Stimulated activated CD8-positive, alpha-beta memory T cell treated with anti-CD3 and anti-CD28 coated beads, Interleukin-4, amount 100 ng/mL, for 1 hour (primary cell): ENCODE results near the gene SLC5A10.

Source experiments
- DNase-seq, 2 donors: peaks; one replicate each; pipeline ENCODE4 v3.0.0-alpha.2; 2020; ENCODE audit warnings: low read depth in 2 of 2, low spot score in 1 of 2

Gene SLC5A10

DNA sequence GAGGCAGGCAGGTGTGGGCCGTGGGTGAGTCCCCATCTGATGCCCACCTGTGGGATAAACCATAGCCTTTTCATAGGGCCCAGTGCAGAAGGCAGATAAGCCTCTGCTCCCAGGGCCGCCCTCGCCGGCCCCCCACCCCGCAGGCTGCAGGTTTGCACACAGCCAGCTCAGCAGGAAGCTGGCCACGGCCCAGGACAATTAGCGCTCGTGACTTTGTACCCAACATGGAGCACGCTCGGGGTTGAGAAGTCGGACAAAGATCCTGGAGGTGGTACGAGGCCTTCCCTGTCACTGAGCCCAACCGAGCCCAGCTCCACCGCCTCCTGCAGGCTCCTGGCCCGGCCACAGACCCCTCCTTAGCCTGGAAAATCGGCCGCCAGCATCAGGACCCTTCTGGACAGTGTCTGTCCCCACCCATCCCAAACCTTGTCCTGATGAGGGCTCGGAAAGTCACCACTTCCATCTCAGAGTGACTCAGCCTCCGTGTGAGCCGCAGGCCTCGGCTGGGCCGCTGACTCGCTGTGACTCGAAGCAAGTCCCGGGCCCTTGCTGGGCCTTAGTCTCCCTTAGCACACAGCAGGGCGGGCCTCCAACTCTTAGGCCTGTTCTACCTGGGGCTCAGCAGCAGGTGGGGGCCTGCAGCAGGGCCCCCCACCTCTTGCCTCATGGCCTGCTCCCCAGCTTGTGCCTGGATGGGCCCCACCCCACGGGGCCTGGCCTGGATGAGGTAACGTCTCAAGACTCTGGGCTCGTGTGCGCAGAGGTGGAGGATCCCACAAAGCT is 29.9 kb downstream of the SLC5A10 start:
- no peak for DNase-seq

DNA sequence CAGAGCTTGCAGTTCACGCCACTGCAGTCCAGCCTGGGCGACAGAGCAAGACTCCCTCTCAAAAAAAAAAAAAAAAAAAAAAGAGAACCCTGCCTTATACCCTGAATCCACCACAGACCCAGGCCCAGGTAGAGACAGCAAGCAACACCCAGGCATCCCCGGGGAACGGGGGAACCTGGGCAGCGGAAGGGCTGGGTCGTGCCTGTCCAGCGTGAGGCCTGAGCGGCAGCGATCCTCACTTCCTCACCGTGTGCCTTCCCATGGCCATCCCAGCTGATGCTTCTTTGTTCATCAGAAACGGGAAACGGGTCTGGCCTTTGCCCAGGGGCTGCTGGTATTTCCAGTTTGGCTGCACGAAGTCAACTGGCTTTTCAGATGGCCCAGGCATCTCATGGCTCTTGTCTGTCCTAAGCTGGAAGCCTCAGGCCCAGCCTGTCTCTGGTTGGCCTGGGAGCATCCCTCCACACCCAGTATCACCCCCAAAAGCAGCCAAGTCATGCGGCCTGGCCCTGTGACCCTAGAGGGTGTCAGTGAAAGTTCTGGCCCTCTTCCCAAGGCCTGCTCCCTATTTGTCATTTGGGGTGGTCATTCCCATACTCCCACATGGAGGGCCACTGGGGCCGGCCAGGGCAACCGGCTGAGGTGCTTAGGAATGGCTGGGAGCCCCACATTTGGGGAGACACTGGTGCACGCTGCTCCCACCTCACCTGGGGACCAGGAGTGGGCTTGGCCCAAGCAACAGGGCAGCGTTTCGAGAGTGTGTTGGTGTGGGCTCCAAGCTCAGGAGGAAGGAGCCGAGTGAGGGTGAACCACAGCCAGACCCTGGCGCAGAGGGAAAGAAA is 32.5 kb downstream of the SLC5A10 start:
- no peak for DNase-seq

DNA sequence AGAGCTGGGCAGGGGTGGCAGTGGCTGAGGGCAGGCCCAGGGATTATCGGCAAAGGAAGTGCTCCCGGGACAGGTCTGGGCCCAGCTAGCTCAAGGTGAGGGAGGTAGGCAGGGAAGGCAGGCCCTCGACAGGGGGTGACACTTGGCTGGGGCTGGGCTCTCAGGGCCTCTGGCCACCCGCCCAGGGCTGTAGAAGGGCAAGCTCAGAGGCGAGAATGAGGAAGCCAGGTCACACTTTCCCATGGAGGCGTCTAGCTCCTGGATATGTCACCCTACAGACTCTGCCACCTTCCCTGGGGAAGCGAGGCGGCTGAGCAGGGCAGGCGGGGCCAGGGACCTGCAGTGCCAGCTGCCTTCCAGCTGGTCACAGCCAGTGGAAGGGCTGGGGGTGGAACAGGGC is 33.5 kb downstream of the SLC5A10 start:
- no peak for DNase-seq

- no peak for DNase-seq
These were observed 34.7 kb downstream of the SLC5A10 start for GRCh38 chr17:18986541-18987229.

GRCh38 chr17:18987230-18987610 is 35.3 kb downstream of the SLC5A10 start:
- DNase-seq, result no peak

DNA sequence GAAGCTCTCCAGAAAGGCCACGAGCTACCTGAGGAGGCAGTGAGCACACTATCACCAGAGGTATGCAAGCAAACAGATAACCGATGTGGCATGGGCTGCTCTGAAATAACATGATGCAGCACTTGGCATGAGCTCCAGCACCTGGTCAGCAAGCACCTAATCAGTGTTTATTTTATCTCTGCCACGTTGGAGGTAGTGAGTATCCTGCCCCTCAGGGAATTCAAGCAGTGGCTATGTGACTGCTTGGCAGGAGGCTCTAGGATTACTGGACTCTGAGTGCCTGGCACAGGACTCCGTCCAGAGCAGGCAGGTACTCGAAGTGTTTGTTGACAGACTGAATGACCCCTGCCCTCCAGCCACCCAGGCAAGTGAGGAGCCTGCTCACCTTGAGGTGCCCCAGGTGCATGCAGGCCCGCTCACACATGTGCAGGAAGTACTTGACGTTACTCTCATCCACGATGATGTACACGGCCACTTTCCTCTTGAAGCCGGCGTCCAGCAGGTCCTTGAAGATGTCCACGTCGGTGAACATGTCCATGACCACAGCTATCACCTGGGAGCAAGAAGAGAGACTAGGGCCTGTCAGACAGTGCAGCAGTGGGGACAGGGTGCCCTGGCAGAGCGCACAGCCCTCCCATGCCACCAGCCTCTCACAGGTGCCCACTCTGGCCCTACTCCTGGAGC is 36.0 kb downstream of the SLC5A10 start:
- DNase-seq, result no peak

DNA sequence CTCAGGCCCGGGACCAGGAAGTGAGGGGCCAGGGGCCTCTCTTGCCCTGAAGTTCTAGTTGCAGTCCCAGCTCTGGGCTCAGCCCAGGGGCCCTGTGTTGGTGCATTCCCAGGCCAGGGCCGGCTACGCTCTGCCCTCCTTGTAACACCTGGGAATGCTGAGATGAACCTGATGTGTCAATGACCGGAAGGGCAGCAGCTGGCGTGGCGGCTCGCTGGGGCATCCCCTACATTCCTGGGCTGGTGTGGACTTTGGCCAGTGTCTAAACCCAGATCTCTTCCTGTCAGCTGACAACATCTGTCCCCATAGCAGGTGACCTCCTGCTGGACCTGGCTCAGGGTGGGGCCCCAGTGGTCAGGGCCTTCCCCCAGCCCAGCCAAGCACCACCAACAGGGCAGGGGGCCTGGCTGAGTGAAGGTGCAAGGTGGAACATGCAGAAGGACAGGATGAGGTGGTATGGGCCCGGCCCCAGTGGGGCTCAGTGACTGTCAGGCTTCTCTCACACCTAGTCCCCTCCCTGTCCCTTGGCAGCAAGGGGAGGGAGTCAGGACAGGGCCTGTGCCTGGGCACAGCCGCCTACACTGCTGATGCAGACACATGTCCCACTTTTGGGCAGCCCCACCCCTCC is 36.7 kb downstream of the SLC5A10 start:
- no peak for DNase-seq

DNA sequence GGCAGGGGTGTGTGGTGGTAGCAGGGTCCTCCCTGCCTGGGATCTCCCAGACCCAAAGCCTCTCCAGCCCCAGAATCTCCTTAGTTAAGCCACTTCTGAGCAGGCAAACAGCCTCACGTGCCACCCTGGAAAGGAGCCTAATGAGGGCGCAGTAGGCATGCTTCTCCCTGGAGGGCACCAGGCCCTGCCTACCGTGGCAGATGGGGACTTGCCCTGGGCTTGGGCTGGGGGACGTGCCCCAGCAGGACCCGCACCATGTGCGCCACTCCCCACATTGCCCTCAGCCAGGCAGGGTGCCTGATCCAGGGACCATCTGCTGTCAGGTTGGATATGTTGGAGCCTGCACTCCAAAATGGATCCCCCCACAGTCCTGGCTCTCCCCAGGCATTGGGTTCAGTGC is 38.4 kb downstream of the SLC5A10 start:
- DNase-seq, result no peak

GRCh38 chr17:18991531-18992315 is 39.8 kb downstream of the SLC5A10 start:
- DNase-seq, result no peak

- DNase-seq, result no peak
These were observed 40.6 kb downstream of the SLC5A10 start for GRCh38 chr17:18992454-18993130.

- no peak for DNase-seq
These were observed 42.1 kb downstream of the SLC5A10 start for GRCh38 chr17:18993905-18994526.

GRCh38 chr17:18994631-18995030 is 42.7 kb downstream of the SLC5A10 start:
- DNase-seq, result no peak

DNA sequence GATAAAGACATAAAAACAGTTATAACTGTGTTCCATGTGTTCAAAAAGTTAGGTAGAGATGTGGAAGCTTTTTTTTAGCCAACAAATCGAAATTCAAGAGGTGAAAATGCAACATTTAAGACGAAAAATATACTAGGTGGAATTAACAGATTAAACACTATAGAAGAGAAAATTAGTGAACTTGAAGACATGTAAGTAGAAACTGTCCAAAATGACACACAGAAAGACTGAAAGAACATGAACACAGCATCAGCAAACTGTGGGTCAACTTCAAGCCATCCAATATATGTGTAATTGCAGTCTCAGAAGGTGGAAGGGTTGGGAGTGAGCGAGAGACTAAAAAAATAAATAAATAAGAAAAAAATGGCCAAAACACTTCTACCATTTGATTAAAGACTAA is 43.3 kb downstream of the SLC5A10 start:
- DNase-seq, result no peak

GRCh38 chr17:18996458-18996857 is 44.5 kb downstream of the SLC5A10 start:
- no peak for DNase-seq

DNA sequence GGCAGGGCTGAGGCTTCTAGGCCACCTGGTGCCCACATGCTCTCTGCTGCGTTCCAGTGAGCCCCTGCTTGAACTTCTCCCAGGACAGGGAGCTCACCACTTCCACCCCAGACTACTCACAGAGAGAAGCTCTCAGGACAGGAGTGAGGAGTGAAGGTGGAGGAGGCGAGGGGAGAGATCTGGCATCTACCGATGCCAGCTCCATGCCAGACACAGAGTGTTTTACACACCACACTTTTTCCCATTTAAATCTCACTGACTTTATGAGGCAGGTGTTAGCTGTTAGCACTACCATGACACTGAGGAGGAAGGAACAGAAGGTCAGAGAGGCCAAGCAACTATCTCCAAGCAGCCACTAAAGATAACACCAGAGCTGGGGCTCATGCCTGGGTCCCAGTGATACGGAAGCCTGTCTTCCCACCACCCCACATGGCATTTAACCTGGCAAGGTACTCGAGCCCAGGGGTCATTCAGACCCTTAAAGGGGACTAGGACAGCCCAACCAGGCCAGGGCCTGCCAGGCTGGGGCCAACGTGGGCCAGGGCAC is 45.8 kb downstream of the SLC5A10 start:
- no peak for DNase-seq

GRCh38 chr17:18999394-18999793 is 47.4 kb downstream of the SLC5A10 start:
- no peak for DNase-seq

GRCh38 chr17:18999911-19000310 is 47.9 kb downstream of the SLC5A10 start:
- no peak for DNase-seq

DNA sequence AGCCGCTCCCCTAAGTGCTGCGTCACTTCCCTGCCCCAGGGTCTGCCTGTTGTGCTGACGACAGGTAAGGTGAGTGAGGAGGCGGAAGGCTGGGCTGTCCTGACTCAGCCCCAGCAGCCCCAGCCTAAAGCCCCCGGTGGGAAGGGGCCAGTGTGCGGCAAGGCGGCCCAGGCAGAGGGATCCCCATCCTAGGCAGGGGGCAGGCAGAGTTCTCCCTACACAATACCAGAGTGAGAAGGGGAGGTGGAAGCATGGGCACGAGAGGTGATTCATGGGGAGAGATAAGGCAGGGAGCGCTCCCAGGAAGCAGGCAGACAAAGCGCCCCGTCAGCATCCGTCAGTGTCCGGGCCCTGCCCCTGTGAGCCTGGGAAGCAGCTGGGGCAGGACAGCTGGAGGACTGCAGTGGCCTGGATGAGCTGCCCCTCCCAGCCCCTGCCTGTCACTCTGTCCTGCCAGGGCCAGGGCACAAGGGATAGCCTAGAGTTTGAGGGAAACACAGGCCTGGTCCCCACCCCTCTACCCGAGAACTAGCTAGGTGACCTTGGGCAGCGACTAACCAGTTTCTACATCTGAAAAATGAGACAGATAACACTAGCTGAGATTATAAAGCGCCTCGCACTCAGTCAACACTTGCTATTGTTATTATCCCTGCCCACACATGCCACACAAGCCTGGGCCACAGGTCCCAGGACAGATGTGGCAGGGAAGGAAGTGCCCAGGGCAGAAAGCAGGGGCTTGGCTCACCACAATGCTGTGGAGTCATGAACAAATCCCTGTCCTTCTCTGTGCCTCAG is 48.8 kb downstream of the SLC5A10 start:
- DNase-seq, result no peak
